GM21528 (cell line): ENCODE data around the gene RABGAP1L.
"Not testable (repeated sequence)": the region's sequence is repeated elsewhere in the genome, so short reads cannot be mapped to it uniquely, and the experiment has no call there.

ENCODE experiments used
- ATAC-seq: cut with Tn5 transposase; IDR thresholded peaks from one replicate; pipeline ENCODE4 v1.9.1; 2021; ENCODE audit warnings: mild to moderate bottlenecking, moderate library complexity; ENCODE audit not compliant: unreplicated experiment, low FRiP score

Gene RABGAP1L

DNA sequence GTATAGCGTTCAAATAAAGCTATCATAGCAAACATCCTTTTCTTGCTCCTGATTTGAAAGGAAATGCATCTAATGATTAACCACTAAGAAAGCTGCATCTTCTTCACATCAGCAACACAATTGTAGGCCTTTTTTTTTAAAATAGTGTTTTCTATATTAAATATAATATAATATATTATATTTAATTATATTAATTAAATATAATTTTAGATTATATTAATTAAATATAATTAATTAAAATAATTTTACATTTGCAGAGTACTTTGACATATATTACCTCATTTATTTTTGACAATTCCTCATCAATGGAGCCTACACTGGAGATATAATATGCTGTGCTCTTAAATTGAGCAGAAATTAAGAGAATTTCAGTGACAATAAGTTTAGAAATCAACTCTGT is 481.5 kb downstream of the RABGAP1L start:
- no peak for ATAC-seq

DNA sequence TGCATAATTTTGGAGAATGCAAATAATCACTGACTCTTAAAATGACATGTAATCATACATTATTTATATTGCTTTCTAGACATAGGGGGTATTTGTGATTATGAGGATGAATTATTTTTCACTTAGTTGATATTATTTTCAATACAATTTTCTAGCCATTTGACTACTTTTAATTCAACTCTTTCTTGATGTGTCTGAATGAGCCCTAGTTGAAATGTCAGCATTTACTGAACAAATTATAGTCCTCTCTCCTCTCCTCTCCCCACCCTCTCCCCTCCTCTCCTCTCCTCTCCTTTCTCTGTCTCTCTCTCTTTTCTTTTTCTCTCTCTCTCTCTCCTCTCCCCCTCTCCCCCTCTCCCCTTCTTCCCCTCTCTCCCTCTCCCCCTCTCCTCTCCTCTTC is 483.1 kb downstream of the RABGAP1L start:
- ATAC-seq: no peak

GRCh38 chr1:174643206-174643605 is 483.9 kb downstream of the RABGAP1L start:
- no peak for ATAC-seq

GRCh38 chr1:174649572-174649971 is 490.3 kb downstream of the RABGAP1L start:
- ATAC-seq: not testable (repeated sequence)

DNA sequence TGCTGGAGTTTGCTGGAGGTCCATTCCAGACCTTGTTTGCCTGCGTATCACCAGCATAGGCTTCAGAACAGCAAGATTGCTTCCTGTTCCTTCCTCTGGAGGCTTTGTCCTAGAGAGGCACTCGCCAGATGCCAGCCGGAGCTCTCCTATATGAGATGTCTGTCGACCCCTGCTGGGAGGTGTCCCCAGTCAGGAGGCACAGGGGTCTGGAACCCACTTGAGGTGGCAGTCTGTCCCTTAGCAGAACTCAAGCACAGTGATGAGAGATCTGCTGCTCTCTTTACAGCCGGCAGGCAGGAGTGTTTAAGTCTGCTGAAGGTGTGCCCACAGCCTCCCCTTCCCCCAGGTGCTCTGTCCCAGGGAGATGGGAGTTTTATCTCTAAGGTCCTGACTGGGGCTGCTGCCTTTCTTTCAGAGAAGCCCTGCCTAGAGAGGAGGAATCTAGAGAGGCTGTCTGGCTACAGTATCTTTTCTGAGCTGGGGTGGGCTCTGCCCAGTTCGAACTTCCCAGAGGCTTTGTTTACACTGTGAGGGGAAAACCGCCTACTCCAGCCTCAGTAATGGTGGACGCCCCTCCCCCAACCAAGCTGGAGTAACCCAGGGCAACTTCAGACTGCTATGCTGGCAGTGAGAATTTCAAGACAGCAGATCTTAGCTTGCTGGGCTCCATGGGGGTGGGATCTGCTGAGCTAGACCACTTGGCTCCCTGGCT is 493.4 kb downstream of the RABGAP1L start:
- ATAC-seq: no peak

GRCh38 chr1:174654560-174654959 is 495.2 kb downstream of the RABGAP1L start:
- ATAC-seq: no peak

DNA sequence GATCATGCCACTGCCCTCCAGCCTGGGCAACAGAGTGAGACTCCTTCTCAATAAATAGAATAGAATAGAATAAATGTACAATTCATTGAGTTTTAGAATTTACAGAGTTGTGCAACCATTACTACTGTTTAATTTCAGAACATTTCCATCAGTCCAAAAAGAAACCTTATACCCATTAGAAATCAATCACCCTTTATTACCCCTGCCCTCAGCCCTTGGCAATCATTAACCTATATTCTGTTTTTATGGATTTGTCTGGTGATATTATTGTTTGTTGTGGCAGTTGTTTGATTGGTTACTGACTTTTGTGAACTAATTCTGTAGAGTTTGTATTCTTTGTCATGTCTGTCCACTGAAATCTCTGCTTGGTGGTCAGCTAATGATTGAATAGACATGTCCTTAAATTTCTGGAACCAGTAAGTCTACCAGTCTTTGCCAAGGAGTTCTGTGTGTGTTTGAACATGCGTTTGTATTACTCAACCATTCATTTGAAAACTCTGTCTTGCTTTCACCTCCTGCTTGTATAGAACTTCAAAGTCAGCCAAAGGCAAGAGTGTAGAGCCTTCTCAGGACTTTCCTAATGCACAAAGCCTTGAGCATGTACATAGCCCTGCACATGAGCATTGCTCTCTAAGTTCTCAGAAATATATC is 497.2 kb downstream of the RABGAP1L start:
- ATAC-seq: no peak

DNA sequence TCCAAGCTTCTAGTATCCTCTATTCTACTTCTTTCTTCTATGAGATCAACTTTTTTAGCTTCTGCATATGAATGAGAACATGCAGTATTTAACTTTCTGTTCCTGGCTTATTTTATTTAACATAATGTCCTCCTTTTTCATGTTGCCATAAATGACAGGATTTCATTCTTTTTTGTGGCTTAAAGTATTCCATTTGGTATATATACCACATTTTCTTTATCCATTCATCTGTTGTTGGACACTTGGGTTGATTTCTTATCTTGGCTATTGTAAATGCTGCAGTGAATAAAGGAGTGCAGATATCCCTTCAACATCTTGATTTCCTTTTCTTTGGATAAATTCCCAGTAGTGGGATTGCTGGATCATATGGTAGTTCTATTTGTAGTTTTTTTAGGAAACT is 498.1 kb downstream of the RABGAP1L start:
- ATAC-seq: no peak

GRCh38 chr1:174657893-174658292 is 498.6 kb downstream of the RABGAP1L start:
- ATAC-seq: no peak

GRCh38 chr1:174659823-174660222 is 500.5 kb downstream of the RABGAP1L start:
- no peak for ATAC-seq

DNA sequence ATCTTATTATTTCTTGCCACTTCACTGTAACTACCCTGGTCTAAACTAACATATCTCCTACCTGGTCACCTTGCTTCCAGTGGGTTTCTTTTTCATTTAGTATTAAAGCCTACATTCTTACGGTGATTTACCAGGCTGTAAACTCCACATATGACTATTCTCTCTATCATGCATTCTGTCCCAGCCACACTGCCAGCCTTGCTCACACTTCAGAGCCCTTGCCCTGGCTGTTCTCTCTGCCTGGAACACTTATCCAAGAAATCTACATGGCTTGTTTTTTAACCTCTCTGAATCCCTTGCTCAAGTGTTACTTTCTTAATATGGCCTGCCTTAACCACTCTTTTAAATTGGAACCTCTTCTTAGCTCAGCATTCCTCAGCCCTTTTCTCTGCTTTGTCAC is 501.2 kb downstream of the RABGAP1L start:
- no peak for ATAC-seq

DNA sequence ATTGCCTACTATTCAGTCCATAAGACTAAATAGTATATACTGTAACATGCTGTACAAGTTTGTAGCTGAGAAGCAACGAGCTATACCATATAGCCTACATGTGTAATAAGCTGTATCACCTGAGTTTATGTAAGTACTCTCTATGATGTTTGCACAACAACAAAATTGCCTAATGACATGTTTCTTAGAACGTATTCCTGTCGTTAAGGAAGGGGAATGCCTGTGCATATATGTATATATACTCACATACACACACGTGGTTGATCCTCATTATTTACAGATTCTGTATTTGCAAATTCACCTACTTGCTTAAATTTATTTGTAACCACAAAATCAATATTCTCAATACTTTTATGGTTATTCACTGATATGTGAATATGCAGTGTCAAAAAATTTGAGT is 504.0 kb downstream of the RABGAP1L start:
- ATAC-seq: no peak

DNA sequence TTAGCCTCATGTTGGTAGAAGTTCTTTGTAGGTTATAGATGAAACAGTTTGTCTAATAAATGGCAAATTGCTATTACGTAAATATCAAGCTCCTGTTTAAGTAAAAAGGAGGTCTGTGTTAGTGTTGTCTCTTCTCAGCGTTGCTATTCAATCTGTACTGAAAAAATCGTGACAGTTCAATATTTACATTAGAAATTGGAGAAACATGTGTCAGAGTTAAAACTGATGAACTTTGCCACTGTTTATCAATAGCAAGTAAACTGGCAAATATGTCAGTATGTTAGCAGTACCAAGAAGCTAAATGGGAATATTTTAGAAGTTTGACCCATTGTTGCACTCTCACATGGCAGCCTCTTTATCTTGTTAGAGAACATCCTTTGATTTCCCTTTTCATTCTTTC is 506.9 kb downstream of the RABGAP1L start:
- ATAC-seq: no peak

- no peak for ATAC-seq
Measured at GRCh38 chr1:174671826-174672225, 512.5 kb downstream of the RABGAP1L start.

- no peak for ATAC-seq
Measured at GRCh38 chr1:174676856-174677255, 517.5 kb downstream of the RABGAP1L start.

- ATAC-seq: no peak
Measured at GRCh38 chr1:174678657-174679056, 519.3 kb downstream of the RABGAP1L start.

- no peak for ATAC-seq
Measured at GRCh38 chr1:174680101-174680500, 520.8 kb downstream of the RABGAP1L start.

- no peak for ATAC-seq
Measured at GRCh38 chr1:174682419-174683008, 523.2 kb downstream of the RABGAP1L start.

DNA sequence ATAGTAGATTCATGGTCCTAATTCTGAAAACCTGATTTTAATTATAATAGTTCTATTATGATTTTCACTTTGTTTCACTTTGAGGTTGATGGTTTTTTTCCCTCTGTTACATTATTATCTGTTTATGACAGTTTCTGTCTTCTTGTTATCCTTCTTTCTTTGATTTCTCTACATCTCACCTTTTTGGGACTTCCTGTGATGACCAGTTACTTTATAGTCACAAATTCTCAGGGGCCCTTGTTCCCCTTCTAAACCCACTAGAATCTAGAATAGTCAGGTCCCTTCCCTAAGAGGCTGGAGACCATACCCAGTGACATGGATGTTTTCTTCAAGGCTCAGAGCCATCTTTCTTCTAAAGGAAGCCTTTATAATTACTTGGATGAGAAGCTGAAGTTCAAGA is 526.9 kb downstream of the RABGAP1L start:
- no peak for ATAC-seq

DNA sequence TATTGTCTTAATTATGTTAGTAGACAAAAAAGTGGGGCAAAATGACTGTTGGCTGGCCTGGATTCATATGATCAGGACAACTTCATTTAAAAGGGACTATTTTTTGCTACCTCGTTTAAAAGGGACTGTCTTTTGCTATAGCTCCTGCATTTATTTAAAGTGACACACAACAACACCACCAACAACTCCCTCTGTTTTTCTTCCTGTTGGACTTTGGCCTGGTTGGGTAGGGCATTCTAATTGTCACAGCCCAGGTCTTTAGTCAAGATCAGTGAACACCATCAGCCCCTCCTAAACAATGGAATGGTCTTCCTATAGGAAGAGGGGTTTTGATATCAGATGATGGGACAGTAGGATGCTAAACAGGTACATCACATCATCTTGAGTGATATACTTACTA is 530.2 kb downstream of the RABGAP1L start:
- ATAC-seq: no peak

DNA sequence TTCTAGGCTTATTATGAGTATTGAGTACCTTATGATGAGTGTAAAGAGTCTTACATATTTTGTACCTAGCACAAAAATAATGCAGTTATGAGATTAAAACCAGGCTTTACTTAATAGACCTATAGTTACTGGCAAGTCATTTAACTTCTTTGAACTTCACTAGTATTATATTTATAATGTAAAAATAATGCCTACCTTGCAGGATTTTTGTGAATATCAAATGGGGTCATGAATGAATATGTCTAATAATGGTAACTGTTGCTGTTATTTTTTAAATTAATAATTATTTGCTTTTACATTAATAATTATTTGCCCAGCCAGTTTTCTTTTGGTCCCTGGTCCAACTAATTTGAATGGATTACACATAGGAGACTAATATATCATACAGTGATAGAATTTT is 530.9 kb downstream of the RABGAP1L start:
- no peak for ATAC-seq

- ATAC-seq: no peak
Measured at GRCh38 chr1:174692313-174692712, 533.0 kb downstream of the RABGAP1L start.
